ENCODE measurements around the gene CEP85L.

The CEP85L gene

DNA sequence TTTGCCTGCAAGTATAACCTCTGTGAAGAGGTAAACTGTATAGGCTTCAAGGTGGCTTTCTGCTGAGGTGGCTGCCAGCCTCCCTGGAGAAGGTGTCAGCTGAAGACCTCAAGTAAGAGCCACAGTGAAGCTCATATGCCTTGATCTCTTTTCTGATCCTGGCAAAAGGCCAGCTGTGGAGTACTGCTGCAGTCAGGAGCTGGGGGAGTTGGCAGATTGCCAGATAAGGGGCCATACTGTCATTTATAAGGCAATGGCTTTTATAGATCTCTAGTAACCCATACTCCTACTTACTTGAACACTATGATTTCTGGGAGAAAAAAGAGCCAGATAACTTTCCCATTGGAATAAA, 8.8 kb upstream of the CEP85L start:
- DNase-seq (ENCODE audit: low spot score) = no peak

DNA sequence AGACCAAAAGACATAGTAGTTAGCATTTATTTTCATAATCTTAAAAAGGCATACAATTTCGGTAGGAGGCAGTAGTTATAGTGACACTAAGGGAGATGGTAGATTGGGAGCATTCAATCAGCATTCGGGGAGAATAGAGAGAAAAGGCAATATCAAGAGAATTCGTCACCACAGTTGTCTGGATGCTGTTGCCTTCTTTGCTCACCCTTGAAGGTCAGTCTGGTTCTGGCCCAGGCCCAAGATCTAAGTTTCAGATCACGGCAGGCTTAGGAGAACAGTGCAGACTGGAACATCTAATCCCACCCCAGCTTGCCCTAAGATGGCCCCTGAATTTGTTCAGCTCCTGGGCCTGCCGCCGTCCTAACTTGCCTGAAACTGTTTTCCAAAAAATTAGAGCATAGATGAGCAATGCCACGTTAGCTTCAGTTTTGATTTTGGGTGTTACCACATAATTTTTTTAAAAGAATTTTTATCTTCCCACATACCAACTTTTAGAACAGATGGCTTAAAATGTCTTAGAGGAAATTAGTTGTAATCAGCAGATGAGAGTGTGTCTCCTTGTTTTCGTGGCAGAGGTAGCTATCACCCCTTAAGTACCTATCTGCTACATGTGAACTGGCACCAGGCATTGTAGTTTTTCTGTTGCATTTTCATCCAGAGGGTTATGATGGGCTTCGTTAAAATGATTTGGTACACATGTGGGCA, 8.3 kb upstream of the CEP85L start:
- no peak for DNase-seq (ENCODE audit: low spot score)

DNA sequence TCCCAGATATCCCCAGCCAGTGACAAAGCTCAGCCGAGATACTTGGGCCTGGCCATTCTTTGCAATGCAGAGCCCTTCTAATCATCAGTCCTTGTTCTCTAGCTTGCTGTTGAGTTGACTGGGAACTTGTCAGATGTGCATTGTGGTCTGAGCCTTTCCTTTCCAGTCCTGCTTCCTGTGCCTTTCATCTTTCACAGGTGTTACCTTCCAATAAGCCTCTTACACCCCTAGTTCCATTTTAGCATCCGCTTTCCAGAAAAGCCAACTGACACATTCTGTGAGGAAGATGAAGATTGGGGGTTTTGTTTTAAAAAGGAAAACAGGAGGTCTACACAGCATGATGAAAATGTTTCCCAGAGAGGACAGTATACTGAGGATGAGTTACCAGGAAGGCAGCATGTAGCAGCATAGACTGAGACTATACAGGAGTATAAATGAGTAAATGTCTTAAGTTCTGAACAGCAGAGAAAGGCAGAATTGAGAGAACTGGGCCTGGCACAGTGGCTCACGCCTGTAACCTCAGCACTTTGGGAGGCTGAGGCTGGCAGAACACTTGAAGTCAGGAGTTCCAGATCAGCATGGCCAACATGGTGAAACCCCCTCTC, 5.6 kb upstream of the CEP85L start:
- DNase-seq (ENCODE audit: low spot score) = no peak

DNA sequence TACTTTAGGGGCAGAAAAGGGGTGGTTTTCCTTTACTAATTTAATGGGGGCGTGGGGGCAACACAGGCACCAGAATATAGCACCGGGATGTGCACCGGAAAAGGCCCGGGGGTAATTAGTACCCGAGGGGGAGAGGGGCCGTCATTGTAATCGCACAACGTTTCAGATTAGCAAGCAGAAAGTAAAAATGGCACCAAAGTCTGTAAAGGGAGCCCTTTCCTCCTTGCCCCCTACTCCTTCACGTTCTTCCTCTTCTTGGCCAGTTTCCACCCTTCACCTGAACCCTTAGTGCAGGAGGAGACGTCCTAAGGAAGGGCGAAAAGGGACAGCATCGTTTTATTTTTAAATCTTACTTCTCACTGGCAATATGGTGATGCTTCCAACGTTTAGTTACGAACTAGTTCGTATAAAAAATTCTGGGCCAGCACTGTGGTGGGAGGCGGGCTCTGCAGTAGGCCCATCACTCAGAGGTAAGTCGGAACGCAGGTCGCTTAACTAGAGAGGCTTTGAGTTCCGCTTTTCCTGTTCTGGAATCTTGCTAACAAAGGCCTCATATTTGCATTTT, 742 bp upstream of the CEP85L start:
- peak; percentile 15 for DNase-seq (ENCODE audit: low spot score)

DNA sequence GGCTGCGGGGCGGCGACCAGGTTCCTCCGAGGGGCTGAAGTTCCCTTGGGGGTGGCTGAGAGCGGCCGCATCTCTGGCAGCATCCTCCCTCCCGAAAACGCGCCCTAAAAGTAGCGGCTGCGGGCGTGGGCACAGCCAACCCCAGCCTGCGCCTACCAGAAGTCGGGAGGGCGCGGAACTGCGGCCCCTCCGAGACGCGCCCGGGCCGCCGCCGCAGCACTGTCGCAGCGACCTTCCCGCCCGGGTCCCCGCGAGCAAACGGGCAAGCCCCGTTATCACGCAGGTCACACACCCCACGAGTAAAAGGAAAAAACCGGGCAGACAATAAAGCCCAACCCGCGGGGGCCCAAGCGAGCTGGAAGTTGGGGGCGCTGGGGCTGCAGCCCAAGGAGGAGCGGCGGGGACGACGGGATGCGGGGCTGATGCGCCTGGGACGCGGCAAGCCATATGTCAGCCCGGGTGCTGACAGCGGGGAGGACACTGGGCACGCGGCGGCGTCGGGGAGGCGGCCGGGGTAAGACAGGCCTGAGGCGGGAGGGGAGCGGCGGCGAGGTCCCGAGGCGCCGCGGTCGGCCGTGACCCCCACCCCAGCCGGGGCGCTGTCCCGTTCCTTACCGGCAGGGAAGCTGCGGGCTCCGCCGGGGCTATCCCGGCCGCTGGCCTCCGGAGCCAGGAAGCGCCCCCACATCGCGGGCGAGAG, 659 bp downstream of the CEP85L start:
- peak; percentile 35 for DNase-seq (ENCODE audit: low spot score)

DNA sequence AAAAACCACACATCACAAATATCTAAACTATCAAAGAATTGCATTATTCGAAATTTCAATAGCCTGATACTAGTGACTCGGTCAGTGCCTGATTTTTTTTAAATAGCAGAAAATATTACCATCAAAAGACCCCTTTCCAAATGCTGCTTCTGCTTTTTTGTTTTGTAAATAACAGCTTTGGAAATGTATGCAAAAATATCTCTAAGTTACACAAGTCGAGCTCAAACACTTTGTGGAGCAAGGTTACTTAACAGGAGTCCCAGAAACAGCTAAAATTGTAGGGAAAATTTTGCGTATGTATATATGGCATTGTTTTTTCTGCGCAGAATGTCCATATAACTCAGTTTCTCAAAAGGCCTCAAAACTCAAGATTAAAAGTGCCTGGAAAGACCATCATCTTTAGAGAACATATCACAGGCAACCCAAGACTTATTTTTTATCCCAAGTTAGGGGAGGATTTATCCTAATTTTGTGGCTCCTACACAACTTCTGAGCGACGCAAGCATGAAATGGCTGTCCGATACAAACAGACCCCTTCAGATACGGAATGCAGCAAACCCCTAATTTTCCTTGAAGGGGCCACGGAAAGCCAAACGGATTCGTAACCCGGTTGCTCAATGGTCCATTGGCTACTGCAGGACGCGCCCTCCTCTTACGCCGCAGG, 1.3 kb downstream of the CEP85L start:
- DNase-seq (ENCODE audit: low spot score) = no peak

DNA sequence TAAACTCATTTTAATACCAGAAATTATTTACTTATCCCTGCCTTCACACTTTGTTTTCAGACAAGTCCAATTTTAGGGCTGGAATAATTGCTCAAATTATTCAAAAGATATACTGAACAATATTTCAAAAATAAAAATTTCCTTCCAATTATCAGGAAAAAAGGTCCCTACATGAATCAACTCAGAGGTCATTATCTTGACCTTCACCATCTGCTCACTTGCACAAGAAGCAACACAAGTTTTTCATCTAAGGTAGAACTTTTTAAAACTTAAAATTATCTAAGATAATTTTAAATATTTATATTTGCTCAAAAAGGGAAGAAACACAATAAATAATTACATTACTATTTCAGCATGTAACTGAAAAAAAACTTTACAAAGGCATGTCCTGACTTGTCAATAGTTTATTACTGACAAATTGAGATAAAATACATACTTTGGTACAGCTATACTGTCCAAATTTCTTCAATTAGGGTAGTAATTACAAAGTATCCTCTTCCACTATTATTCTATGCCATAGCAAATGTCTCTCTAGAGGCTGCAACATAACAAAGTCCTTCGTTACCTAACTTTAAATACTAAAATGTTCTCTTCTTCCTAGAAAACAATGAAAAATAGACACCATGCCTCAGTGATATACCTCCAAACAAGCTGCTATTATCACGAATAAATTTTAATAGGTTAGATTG, 2.4 kb downstream of the CEP85L start:
- DNase-seq (ENCODE audit: low spot score) = no peak

DNA sequence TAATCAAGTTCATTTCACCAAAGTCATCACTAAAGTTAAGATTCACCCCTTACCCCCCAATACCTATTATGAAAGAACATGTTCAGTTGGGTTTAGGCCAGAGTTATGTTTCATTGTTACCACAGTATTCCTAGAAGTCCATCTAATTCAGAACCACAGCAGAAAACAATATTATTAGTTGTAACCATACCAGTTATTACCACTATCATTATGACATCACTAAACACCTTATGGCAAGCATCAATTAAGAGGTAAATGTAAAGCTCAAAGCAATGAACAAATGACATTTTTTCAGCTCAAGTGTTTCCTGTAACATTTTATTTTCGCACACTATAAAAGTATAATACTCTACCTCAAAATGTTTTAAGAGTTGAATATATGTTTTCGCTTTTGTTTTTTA, 4.4 kb downstream of the CEP85L start:
- no peak for DNase-seq (ENCODE audit: low spot score)

DNA sequence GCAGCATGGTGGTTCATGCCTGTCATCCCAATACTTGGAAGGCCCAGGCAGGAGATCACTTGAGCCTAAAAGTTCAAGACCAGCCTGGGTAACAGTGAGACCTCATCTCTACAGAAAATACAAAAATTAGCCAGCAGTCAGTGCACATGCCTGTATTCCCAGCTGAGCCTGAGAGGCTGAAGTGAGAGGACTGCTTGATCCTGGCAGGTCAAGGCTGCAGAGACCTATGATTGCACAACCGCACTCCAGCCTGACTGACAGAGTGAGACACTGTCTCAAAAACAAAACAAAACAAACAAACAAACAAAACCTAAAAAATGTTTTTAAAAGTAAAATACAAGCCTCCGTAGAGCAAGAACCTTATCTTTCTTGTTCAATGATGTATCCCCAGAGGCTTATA, 6.0 kb downstream of the CEP85L start:
- no peak for DNase-seq (ENCODE audit: low spot score)

DNA sequence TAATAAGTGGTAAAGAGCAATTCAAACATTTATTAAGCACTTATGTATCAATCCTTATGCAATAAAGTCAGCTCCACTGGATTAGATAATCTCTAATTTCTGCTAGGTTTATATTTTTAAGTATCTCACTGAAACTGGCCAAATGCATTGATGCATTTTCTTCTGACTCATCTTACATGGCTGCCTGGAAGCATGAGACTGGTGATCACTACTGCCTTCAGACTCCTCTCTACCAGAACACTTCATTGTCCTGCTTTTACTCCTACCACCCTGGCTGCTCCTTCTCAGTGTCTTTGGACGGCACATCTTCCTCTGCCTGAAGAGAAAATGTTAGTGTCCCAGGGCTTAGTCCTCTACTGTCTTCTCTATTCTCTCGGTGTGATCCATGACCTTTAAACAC, 7.4 kb downstream of the CEP85L start:
- DNase-seq (ENCODE audit: low spot score) = no peak

DNA sequence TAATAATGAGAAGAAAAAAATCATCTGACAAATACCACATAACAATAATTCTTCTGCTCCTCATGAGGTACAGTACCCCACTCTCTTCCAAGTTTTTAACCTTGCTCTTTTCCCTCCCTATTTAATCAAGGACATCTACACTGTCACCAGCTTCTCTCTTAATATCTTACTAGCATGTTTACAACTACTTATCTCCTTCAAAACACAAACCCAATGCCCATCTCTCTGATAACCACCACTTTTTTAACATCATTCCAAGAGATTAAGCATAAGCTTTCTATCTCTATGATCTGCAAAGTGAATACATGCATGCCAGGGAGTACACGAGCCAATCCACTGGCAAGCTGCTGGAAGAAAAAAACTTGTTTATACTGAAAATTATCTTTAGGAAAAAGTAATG, 10.3 kb downstream of the CEP85L start:
- DNase-seq (ENCODE audit: low spot score) = no peak

DNA sequence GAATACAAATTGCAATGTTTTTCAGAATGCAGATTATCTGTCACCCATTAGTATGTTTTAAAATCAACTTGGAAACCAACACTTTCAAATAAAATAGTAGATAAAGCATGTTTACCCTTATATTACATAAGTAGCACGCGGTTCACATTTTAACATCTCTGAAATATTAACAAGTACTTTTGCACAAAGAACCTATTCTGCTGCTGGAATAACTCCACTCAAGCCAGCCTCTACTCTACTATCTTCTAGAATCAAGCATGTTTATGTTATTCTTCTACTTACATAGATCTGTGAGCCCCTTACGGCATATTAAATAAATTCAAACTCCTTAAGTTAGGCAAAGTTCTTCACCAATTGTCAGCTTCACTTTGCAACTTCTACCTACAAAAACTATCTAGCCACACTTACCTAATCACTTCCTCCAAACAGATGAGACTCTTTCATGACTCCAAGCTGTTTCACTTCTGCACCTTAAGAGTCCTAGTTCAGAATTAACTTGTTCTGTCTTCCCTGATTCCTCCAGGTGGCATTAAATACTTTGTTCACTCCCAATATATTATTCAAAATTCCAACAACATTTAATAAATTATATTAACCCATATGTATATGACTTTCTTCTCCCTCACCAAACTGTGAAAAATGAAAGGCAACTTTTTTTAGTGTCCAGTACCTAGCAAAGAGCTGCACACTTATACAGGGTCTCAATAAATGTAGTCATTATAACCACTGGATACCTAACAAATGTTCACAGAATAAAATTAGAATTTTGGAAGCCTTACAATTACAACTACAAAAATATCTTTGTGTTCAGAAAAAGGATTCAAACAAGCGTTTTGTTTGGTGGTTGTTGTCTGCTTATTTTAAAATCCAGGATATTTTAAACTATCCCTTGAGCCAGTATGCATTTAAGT, 12.1 kb downstream of the CEP85L start:
- no peak for DNase-seq (ENCODE audit: low spot score)

DNA sequence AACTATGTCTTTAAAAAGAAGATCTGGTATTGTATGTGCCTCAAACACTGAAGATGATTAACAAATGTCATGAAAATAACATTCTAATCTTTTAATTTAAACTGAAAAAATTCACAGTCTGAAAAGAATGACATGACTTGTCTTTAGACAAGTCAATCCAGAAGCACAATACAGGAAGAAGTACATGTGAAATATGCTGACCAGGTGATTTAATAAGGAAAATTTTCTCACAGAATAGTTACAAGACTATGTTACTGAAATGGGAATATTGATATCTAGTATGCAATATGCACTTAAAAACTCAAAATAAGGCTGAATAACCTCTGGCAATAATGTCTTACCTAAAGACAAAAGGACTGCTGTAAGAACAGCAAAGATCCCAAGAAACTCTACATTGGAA, 13.1 kb downstream of the CEP85L start:
- DNase-seq (ENCODE audit: low spot score) = no peak

DNA sequence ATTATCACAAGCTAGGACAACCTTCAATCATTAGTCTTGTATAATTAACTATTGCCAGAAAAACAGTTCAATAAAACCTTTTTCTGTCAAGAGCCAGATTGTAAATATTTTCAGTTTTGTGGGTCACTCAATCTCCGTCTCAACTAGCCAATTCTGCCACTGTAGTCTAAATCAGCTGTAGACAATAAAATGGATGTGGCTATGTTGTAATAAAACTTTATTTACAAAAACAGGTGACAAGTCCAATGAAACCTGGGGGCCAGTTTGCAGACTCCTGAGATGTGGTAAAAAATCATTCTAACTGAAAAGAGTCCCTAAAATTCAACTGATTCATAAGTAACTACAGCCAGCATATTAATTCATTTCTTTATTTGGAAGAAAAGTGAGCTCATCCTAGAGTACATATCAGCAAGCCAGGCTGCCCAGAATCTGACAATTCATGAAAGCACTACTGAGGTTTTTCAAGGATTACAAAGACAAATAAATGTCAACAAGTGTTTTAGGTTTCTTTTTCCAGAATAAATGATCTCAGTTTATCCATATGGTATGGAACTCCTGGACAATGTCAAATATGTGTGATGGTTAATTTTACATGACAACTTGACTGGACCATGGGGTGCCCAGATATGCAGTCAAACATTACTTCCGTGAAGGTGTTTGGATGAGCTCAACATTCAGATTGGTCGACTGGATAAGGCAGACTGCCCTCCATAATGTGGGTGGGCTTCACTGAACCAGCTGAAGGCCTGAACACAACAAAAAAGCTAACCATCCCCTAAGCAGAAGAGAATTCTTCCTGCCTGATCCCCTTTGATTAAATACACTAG, 15.3 kb downstream of the CEP85L start:
- DNase-seq (ENCODE audit: low spot score) = no peak

DNA sequence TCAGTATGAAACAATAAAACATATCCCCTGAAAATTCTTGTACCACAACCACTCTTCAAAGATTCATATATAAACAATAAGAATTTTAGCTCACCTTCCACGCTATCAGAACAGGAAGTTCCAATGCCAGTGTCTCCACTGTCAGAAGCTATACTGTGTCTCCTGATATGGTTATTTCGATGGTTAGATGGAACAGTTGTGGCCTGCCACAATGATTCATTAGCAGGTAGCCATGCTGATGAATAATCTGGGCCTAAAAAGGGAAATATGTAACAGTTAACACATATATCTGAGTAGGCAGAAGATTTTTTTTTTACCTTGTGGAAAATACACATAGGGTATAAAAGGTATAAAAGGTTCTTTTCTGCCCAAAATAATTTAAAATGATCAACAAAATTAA, 19.0 kb downstream of the CEP85L start:
- no peak for DNase-seq (ENCODE audit: low spot score)

DNA sequence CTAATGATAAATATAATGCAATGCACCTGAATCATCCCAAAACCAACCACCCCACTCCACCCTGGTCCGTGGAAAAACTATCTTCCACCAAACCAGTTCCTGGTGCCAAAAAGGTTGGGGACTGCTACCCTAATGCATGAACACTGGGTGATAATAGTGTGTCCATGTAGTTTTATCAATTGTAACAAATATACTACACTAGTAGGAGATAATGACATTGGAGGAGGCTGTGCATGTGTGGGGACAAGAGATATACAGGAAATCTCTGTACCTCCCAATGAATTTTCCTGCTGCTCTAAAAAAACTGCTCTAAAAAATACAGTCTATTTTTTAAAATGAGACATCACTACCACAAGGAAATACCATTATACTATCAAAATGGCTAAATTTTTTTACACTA, 20.5 kb downstream of the CEP85L start:
- DNase-seq (ENCODE audit: low spot score) = no peak

DNA sequence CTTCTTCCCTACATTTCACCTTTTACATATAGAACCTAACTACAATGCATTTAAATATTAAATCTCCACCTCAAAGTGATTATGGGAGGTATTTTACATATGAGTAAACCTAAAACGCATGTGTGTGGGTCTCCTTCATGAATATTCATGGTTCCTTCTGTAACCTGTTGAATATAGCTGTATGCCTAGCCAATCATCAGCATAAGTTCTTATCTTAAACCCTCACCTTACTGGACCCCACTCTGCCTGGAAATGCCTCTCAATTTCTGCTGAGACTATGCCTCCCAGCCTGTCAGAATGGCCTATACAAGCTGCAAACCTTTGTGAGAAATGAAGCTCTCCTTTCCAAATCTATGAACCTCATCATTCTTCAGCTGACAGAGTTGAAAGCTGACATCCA, 21.3 kb downstream of the CEP85L start:
- no peak for DNase-seq (ENCODE audit: low spot score)

DNA sequence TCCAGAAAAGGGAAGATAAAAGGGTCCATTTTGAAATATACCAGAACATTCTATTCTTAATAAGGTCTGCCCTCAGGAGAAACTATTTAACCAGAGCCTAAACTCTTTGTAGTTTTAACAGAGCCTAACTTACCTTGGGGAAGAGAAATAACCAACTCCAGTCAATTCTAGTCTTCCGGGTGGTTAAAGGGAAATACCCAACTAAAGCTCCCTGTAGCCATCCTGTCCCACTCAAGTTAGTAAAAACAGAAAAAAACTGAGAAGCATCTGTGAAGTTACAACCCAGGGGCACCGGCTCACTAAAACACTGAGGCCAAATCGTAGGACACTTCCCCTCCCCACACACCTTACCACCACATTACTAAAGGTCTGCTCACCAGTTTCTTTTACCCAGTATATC, 23.7 kb downstream of the CEP85L start:
- DNase-seq (ENCODE audit: low spot score) = no peak

DNA sequence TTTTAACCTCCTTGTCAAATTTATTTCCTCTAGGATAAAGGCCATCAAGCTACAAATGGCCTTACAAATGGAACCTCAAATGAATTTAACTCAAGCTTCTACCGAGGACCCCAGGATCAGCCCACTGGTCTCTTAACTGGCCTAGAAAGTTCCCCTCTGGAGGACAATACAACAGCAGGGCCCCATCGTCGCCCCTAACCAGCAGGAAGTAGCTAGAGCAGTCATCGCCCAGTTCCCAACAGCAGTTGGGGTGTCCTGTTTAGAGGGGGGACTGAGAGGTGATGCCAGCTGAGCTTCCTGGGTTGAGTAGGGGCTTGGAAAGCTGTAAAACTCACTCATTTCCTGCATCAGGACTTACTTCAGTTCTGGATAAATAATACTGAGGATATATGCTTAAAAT, 25.6 kb downstream of the CEP85L start:
- DNase-seq (ENCODE audit: low spot score) = no peak

DNA sequence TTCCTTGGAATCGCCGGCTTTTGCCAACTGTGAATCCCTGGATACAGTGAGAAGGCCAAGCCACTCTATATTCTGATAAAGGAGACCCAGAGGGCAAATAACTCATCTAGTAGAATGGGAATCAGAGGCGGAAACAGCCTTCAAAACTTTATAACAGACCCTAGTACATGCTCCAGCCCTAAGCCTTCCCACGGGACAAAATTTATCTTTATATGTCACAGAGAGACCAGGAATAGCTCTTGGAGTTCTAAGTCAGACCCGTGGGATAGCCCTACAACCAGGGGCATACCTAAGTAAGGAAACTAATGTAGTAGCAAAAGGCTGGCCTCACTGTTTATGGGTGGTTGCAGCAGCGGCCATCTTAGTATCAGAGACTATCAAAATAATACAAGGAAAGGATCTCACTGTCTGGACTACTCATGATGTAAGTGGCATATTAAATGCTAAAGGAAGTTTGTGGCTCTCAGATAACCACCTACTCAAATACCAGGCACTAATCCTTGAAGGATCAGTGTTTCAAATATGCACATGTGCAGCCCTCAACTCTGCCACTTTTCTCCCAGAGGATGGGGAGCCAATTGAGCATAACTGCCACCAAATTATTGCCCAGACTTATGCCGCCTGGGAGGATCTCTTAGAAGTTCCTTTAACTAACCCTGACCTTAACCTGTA, 29.5 kb downstream of the CEP85L start:
- DNase-seq (ENCODE audit: low spot score) = no peak

Measured in germinal center (tissue), 1 donor.